B cell (primary cell): Measurements from ENCODE around the gene BMP7. TPM values are rescaled to one million over a fixed set of nuclear protein-coding genes. Genes with fewer than 3 reads are reported as not detected.

Experiments used
- ATAC-seq: fragments of 200-7000 bp; cut with Tn5 transposase; one replicate; pipeline ENCODE4 v1.10.0; 2021; ENCODE audit warnings: low read depth, mild to moderate bottlenecking, moderate number of reproducible peaks, moderate library complexity
- CTCF ChIA-PET: fragments of 350-600 bp; sonication (Branson Sonifier 250); formaldehyde crosslinking; loops from one replicate; lab custom pipeline; 2021; ENCODE audit warnings: antibody characterized with exemption, inconsistent platforms; lab: Charles Lee
- POLR2A ChIA-PET: fragments of 350-600 bp; sonication (Branson Sonifier 250); formaldehyde crosslinking; loops from one replicate; lab custom pipeline; 2021; ENCODE audit warnings: antibody characterized with exemption; lab: Charles Lee
- DNase-seq: peaks from one replicate; pipeline ENCODE4 v3.0.0; 2013
- H2AFZ ChIP-seq: 2 replicates; pipeline ENCODE4 v1.6.1; 2012; ENCODE audit warnings: mild to moderate bottlenecking, low read depth, low read length; ENCODE audit not compliant: insufficient read depth, poor library complexity, severe bottlenecking
- H3K27ac ChIP-seq, 2 donors: 1 replicate in 1 of 2; 2 replicates in 1 of 2; pipeline ENCODE4 v1.5.1; 2012 to 2013; ENCODE audit warnings: low read length in 2 of 2, mild to moderate bottlenecking in 2 of 2, moderate library complexity in 1 of 2
- H3K27me3 ChIP-seq, 4 experiments: fragments of 200-600 bp in 1 of 4; sonication (generic) in 1 of 4; replicated peaks in 1 of 4; 1 replicate in 2 of 4; 2 replicates in 2 of 4; pipeline versions ENCODE4 v1.6.1 to v1.7.0; 2013 to 2016; ENCODE audit warnings: low read length in 3 of 4, mild to moderate bottlenecking in 2 of 4, mixed read lengths in 1 of 4, moderate library complexity in 1 of 4; ENCODE audit not compliant: insufficient read depth in 4 of 4, control insufficient read depth in 3 of 4; ENCODE audit errors: control extremely low read depth in 1 of 4
- H3K36me3 ChIP-seq, 2 experiments: replicated peaks in 1 of 2; 1 replicate in 1 of 2; 2 replicates in 1 of 2; pipeline versions ENCODE4 v1.6.1 to v1.7.1; 2013; ENCODE audit warnings: low read length in 1 of 2; ENCODE audit not compliant: insufficient read depth in 2 of 2, control insufficient read depth in 1 of 2; ENCODE audit errors: control extremely low read depth in 1 of 2, extremely low read depth in 1 of 2
- H3K4me1 ChIP-seq, 2 donors: fragments of 200-600 bp in 1 of 2; sonication (generic) in 1 of 2; 1 replicate in 1 of 2; 2 replicates in 1 of 2; pipeline versions ENCODE4 v1.5.1 to v1.6.1; 2013 to 2017; ENCODE audit warnings: low read length in 2 of 2; ENCODE audit not compliant: control insufficient read depth in 2 of 2, insufficient read depth in 2 of 2
- H3K4me2 ChIP-seq: replicated peaks from 2 replicates; pipeline ENCODE3; 2012; ENCODE audit warnings: mild to moderate bottlenecking, low read depth, low read length; ENCODE audit not compliant: poor library complexity, severe bottlenecking
- H3K4me3 ChIP-seq, 5 experiments: fragments of 200-600 bp in 1 of 5; sonication (generic) in 1 of 5; 1 replicate in 3 of 5; 2 replicates in 2 of 5; pipeline versions ENCODE4 v1.5.1 to v1.7.0; 2011 to 2016; ENCODE audit warnings: low read length in 4 of 5, mild to moderate bottlenecking in 4 of 5, low read depth in 2 of 5, control low read depth in 1 of 5, moderate library complexity in 1 of 5; ENCODE audit not compliant: insufficient read depth in 1 of 5; ENCODE audit errors: control extremely low read depth in 1 of 5, extremely low read depth in 1 of 5
- H3K79me2 ChIP-seq: fragments of 200-600 bp; sonication (generic); one replicate; pipeline ENCODE4 v1.6.0; 2016; ENCODE audit warnings: low read length; ENCODE audit not compliant: control insufficient read depth, insufficient read depth
- H3K9ac ChIP-seq: fragments of 200-600 bp; sonication (generic); 2 replicates; pipeline ENCODE4 v1.6.1; 2017; ENCODE audit warnings: mild to moderate bottlenecking, low read length, moderate library complexity
- H3K9me3 ChIP-seq, 3 donors: one replicate each; pipeline versions ENCODE4 v1.6.1 to v1.7.1; 2013; ENCODE audit warnings: low read length in 2 of 3; ENCODE audit not compliant: control insufficient read depth in 2 of 3, insufficient read depth in 1 of 3; ENCODE audit errors: control extremely low read depth in 1 of 3
- H4K20me1 ChIP-seq: 2 replicates; pipeline ENCODE4 v1.6.0; 2012; ENCODE audit warnings: mild to moderate bottlenecking, low read length; ENCODE audit not compliant: insufficient read depth, control insufficient read depth, poor library complexity, severe bottlenecking
- H3K27ac Mint-ChIP-seq: one replicate; pipeline ENCODE4 v1.8.0; 2021; ENCODE audit warnings: mixed read lengths
- H3K27me3 Mint-ChIP-seq: one replicate; pipeline ENCODE4 v1.8.0; 2021; ENCODE audit warnings: mixed read lengths
- H3K4me1 Mint-ChIP-seq: one replicate; pipeline ENCODE4 v1.8.0; 2021; ENCODE audit warnings: mixed read lengths
- H3K4me3 Mint-ChIP-seq: one replicate; pipeline ENCODE4 v1.8.0; 2021; ENCODE audit warnings: mixed read lengths
- H3K9me3 Mint-ChIP-seq: one replicate; pipeline ENCODE4 v1.8.0; 2022; ENCODE audit warnings: mixed read lengths; ENCODE audit not compliant: insufficient read depth
- EZH2 ChIP-seq: IDR thresholded peaks from 2 replicates; pipeline ENCODE4 v1.6.1; 2012; ENCODE audit warnings: borderline replicate concordance, low read depth, mild to moderate bottlenecking, moderate library complexity, low read length; ENCODE audit not compliant: insufficient read depth, poor library complexity, severe bottlenecking
- WGBS: methylation state at CpG from one replicate; pipeline ENCODE4 v1.1.5; 2013; ENCODE audit warnings: missing lambda C conversion rate; ENCODE audit not compliant: insufficient coverage; 5-methylcytosine and 5-hydroxymethylcytosine counted together
- intact Hi-C: fragments of 100-400 bp; cut with micrococcal nuclease; formaldehyde crosslinking; loops from one replicate; pipeline ENCODE4 v1.10.0; 2022
- polyA plus RNA-seq: library from polyadenylated mRNA; depleted of rRNA; stranded (reverse); fragments of >200 nt; gene quantifications from 2 replicates; pipeline ENCODE4 v1.2.3, GENCODE V29; 2012
- total RNA-seq, 2 donors: library from RNA; stranded (reverse); fragments of 120-200 nt in 1 of 2; gene quantifications; 1 replicate in 1 of 2; 2 replicates in 1 of 2; pipeline versions ENCODE4 v1.2.3 to v1.2.4, GENCODE V29; 2013 to 2022
- TF ChIP-seq, protein P1 (sequence below): fragments of 200-600 bp; IDR thresholded peaks from one replicate; pipeline ENCODE4 v1.8.0; 2022; ENCODE audit warnings: antibody characterized with exemption, mild to moderate bottlenecking

Gene BMP7
- total and polyA plus RNA-seq, 2 donors (not counting 1 experiment from before 2014, with no cell fraction given) = not detected

DNA sequence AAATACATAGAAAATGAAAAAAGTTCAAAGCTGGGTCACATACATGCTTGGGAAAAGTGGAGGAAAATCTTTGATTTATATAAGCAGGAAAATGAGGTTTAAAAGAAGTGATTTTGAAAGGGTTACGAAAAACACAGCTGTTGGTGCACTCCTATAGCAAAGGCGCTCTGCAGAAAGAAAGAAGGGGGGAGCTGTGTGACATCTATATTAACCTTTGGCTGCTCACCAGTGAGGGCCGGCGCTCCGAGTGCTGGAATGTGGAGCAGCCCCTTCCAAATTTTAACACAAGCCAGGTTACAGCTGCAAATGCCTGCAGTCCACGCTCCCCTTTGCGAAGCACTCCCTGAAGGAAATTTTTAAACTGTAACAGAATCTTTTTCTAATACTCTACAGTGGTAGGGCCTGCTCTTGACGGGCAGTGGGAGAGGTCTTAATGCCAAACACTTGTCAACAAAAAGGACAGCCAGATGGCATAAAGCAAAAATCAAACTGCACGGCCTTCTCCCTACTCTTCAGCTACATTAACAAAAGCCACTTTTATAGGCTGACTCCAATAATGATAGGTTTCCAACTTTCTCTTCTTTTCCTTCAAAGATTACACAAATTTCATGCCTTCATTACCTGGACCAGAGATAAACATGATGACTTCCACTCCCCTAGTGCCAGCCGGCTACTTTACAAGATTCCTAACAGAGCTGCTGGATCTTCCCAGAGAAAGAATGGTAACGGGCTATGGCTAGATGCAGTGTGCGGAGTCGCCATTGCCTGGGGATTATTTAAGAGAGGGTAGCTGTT is 4.8 kb downstream of the BMP7 start:
- Histone ChIP-seq H3K27me3 (peaks cover 0 to 37% (median 16%) of the 10 kb centered on the region in 4 experiments), H3K9me3 (peaks cover 0 to 2% (median 0%) of the 10 kb centered on the region in 3 donors), H3K4me1 (no peaks in the 10 kb centered on the region), H3K36me3 (no peaks in the 10 kb centered on the region), H4K20me1 (no peaks in the 10 kb centered on the region), H3K9ac (no peak overlapping the region), H3K79me2 (no peaks in the 10 kb centered on the region), H3K4me3 (no peak overlapping the region), H2AFZ (no peak overlapping the region), H3K27ac (no peak overlapping the region), H3K4me2 (no peak overlapping the region)
- ChIA-PET POLR2A (no interaction called here), CTCF (no interaction called here)
- H3K27ac Mint-ChIP-seq = no peak overlapping the region
- intact Hi-C loops = no loop called here
- TF ChIP-seq, protein P1, sequence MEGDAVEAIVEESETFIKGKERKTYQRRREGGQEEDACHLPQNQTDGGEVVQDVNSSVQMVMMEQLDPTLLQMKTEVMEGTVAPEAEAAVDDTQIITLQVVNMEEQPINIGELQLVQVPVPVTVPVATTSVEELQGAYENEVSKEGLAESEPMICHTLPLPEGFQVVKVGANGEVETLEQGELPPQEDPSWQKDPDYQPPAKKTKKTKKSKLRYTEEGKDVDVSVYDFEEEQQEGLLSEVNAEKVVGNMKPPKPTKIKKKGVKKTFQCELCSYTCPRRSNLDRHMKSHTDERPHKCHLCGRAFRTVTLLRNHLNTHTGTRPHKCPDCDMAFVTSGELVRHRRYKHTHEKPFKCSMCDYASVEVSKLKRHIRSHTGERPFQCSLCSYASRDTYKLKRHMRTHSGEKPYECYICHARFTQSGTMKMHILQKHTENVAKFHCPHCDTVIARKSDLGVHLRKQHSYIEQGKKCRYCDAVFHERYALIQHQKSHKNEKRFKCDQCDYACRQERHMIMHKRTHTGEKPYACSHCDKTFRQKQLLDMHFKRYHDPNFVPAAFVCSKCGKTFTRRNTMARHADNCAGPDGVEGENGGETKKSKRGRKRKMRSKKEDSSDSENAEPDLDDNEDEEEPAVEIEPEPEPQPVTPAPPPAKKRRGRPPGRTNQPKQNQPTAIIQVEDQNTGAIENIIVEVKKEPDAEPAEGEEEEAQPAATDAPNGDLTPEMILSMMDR = no peak
- TF ChIP-seq EZH2 = no peak
- WGBS = 49% methylated on average over 8 of the region's 13 CpGs
- DNase-seq (no peak), ATAC-seq (no peak)
- no peak overlapping the region for H3K4me3 Mint-ChIP-seq
- H3K27me3 Mint-ChIP-seq = peaks cover 55% of the 10 kb centered on the region
- H3K4me1 Mint-ChIP-seq = no peaks in the 10 kb centered on the region
- no peaks in the 10 kb centered on the region for H3K9me3 Mint-ChIP-seq

DNA sequence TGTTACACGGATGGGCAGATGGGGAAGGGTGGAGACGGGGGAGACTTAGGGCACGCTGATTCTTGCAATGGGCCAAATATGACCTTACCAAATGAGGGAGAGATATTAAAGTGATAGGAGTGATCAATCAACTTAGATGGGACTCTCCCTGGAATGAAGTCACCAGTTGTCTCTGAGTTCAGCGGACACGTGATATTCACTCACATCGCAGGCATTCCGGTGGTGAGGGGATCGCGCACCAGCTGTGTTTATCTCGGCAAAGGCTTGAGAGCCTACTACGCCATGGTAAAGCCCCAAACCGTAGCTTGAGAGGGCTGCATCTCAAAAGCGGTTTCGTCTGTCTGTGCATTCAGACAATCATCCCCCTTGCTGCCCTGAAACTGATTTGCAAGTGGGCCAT is 5.5 kb downstream of the BMP7 start:
- WGBS = 26% methylated on average over 13 of the region's 14 CpGs
- Mint-ChIP-seq H3K4me3 (no peak overlapping the region), H3K9me3 (no peaks in the 10 kb centered on the region), H3K27me3 (peaks cover 55% of the 10 kb centered on the region), H3K4me1 (no peaks in the 10 kb centered on the region), H3K27ac (no peak overlapping the region)
- TF ChIP-seq, protein P1 = no peak
- no peaks in the 10 kb centered on the region for H4K20me1 ChIP-seq
- no peak for ATAC-seq
- no peak for DNase-seq
- no peak overlapping the region for H3K4me2 ChIP-seq
- intact Hi-C loops = no loop called here
- H3K79me2 ChIP-seq = no peaks in the 10 kb centered on the region
- POLR2A ChIA-PET = no interaction called here
- no peak overlapping the region for H3K27ac ChIP-seq
- no peak overlapping the region for H3K4me3 ChIP-seq
- H3K9ac ChIP-seq = no peak overlapping the region
- H3K9me3 ChIP-seq = peaks cover 0 to 2% (median 0%) of the 10 kb centered on the region in 3 donors
- no peaks in the 10 kb centered on the region for H3K36me3 ChIP-seq
- CTCF ChIA-PET = no interaction called here
- peaks cover 0 to 36% (median 16%) of the 10 kb centered on the region in 4 experiments for H3K27me3 ChIP-seq
- no peaks in the 10 kb centered on the region for H3K4me1 ChIP-seq
- no peak overlapping the region for H2AFZ ChIP-seq
